Measurements from ENCODE around the gene PERM1.
"Not testable (repeated sequence)": the region's sequence is repeated elsewhere in the genome, so short reads cannot be mapped to it uniquely, and the experiment has no call there.

PERM1 gene

GRCh38 chr1:952201-952600 is 29.7 kb downstream of the PERM1 start:
- H3K36me3 ChIP-seq (ENCODE audit: control insufficient read depth, insufficient read depth, low read length): peaks cover 23% of the 10 kb centered on the region

DNA sequence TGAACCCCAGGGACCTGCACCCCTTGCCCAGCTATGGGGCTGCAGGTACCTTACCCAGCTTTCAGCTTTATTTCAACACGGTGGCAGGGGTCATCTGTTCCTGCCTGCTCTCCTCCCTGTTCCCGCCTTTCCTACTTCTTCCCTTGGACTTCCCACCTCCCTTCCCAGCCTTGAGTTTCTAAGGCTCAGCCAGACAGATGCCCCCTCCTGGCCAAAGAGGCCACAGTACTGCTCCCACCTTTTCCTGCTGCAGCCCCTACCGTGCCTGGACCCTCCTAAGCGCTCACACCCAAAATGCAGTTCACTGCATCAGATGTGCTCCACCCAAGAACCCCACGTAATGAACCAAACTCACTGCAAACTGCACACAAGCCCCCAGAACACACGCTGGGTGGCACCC is 30.5 kb downstream of the PERM1 start:
- H3K36me3 ChIP-seq (ENCODE audit: control insufficient read depth, insufficient read depth, low read length): peaks cover 24% of the 10 kb centered on the region
- no peaks in the 10 kb centered on the region for H3K27me3 ChIP-seq (ENCODE audit: control insufficient read depth, insufficient read depth, low read length)
- H3K9me3 ChIP-seq (ENCODE audit: control insufficient read depth, low read length): no peaks in the 10 kb centered on the region
- H3K4me3 ChIP-seq (ENCODE audit: low read length): no peak overlapping the region
- H3K9ac ChIP-seq (ENCODE audit: low read length): no peak overlapping the region
- no peaks in the 10 kb centered on the region for H3K4me1 ChIP-seq (ENCODE audit: control insufficient read depth, insufficient read depth, low read length)

More at GRCh38 chr1:952201-952600, 29.7 kb downstream of the PERM1 start:
- Histone ChIP-seq H3K4me3 (ENCODE audit: low read length) (no peak overlapping the region), H3K27me3 (ENCODE audit: control insufficient read depth, insufficient read depth, low read length) (no peaks in the 10 kb centered on the region), H3K4me1 (ENCODE audit: control insufficient read depth, insufficient read depth, low read length) (peaks cover 3% of the 10 kb centered on the region), H3K9me3 (ENCODE audit: control insufficient read depth, low read length) (no peaks in the 10 kb centered on the region), H3K9ac (ENCODE audit: low read length) (no peak overlapping the region)

DNA sequence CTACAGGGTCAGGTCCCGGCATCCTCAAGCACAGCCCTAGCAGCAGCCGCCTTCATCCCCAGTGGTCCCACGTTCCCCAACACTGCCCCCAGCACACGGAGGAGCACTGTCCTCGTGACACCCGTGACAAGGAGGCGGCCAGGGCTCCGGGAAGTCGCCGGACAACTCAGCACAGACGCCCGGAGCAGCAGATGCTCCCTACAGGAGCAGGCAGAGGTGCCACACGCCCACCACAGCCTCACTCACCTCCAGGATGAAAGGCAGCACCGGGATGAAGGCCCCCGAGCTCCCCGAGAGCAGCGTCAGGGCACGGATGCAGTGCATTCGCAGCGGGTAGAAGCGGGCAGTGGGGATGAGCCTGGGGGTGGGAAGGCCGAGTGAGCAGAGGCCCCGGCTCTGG is 31.0 kb downstream of the PERM1 start:
- Histone ChIP-seq H3K27me3 (ENCODE audit: control insufficient read depth, insufficient read depth, low read length) (no peaks in the 10 kb centered on the region), H3K36me3 (ENCODE audit: control insufficient read depth, insufficient read depth, low read length) (peaks cover 19% of the 10 kb centered on the region), H3K9ac (ENCODE audit: low read length) (no peak overlapping the region), H3K4me1 (ENCODE audit: control insufficient read depth, insufficient read depth, low read length) (no peaks in the 10 kb centered on the region), H3K9me3 (ENCODE audit: control insufficient read depth, low read length) (no peaks in the 10 kb centered on the region), H3K4me3 (ENCODE audit: low read length) (no peak overlapping the region)

DNA sequence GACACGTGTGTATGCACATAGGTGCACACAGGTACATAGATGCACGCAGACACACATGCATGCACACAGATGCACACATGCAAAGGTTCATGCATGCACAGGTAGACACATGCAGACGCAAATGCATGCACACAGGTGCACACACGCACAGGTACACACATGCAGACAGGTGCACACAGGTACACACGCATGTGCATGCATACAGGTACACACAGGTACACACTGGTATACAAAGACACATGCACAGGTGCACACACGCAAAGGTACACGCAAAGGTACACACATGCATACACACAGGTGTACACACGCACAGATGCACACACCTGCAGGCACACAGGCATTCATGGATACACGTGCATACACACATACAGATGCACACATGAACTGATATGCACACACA is 31.6 kb downstream of the PERM1 start:
- Histone ChIP-seq H3K4me1 (ENCODE audit: control insufficient read depth, insufficient read depth, low read length) (no peaks in the 10 kb centered on the region), H3K27me3 (ENCODE audit: control insufficient read depth, insufficient read depth, low read length) (no peaks in the 10 kb centered on the region), H3K9ac (ENCODE audit: low read length) (no peak overlapping the region), H3K4me3 (ENCODE audit: low read length) (no peak overlapping the region), H3K36me3 (ENCODE audit: control insufficient read depth, insufficient read depth, low read length) (peaks cover 14% of the 10 kb centered on the region), H3K9me3 (ENCODE audit: control insufficient read depth, low read length) (no peaks in the 10 kb centered on the region)

DNA sequence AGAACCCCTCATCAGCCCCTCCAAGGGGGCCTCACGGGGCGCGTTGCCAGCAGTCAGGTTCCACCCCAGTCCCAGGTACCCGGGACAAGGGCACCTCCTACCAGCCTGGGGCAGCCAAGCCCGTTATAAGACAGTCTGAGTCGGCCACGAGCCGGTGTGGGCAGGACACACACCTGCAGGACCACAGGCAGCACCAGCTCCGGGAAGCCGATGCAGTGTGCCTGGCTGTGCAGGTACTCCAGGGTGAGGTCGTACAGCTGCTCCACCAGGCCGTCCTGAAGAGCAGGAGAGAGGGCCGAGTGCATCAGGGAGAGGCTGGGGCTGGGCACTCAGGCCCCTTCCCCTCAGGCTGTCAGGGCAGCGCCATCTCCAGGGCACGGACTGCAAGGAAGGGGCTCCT is 33.9 kb downstream of the PERM1 start:
- Histone ChIP-seq H3K4me3 (ENCODE audit: low read length) (no peak overlapping the region), H3K36me3 (ENCODE audit: control insufficient read depth, insufficient read depth, low read length) (peaks cover 14% of the 10 kb centered on the region), H3K4me1 (ENCODE audit: control insufficient read depth, insufficient read depth, low read length) (peaks cover 6% of the 10 kb centered on the region), H3K9ac (ENCODE audit: low read length) (no peak overlapping the region), H3K27me3 (ENCODE audit: control insufficient read depth, insufficient read depth, low read length) (peaks cover 5% of the 10 kb centered on the region), H3K9me3 (ENCODE audit: control insufficient read depth, low read length) (no peaks in the 10 kb centered on the region)

- H3K4me3 ChIP-seq (ENCODE audit: low read length); H3K9me3 ChIP-seq (ENCODE audit: control insufficient read depth, low read length); H3K9ac ChIP-seq (ENCODE audit: low read length): not testable (repeated sequence)
- Histone ChIP-seq H3K27me3 (ENCODE audit: control insufficient read depth, insufficient read depth, low read length) (peaks cover 16% of the 10 kb centered on the region), H3K4me1 (ENCODE audit: control insufficient read depth, insufficient read depth, low read length) (peaks cover 14% of the 10 kb centered on the region), H3K36me3 (ENCODE audit: control insufficient read depth, insufficient read depth, low read length) (peaks cover 14% of the 10 kb centered on the region)
Observed at GRCh38 chr1:946811-947210, 35.1 kb downstream of the PERM1 start.

DNA sequence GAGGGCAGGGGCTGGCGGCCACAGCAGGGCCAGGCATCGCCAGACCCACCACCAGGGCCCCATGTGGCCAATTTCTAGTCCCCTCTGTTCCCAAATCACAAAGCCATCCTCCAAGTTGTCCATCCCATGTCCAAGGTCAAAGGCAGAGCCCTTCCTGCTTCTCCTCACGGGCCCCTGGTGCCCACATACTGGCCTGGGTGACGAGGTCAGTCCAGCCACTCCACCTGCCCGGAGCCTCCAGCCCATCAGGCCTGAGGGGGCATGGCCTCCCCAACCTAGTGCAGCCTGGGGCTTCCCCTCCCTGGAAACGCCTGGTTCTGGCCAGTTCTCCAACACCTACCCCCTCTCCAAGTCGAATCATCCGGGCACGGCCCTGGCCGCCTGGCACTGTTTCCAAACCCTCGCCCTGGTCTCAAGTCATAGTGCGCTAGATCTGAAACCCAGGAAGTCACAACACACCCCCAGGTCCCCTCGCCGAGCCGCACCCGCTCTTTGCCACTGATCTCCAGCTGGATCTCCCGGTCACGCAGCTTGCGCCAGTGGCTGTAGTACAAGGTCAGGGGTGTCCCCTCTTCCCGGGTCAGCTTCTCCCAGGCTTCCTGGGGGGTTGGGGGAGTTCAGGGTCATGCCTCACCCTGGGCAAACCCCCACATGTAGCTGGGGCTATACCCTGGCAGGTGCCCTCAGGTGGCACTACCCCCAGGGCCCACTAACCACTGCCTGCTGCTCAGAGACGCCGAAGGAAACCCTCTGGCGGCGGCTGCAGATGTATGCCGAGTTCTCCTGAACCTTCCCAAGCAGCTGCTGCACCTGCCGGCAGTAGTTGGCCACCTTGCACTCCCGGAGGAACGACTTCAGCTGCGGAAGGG is 36.0 kb downstream of the PERM1 start:
- H3K9ac ChIP-seq (ENCODE audit: low read length): no peak overlapping the region
- no peaks in the 10 kb centered on the region for H3K9me3 ChIP-seq (ENCODE audit: control insufficient read depth, low read length)
- H3K4me1 ChIP-seq (ENCODE audit: control insufficient read depth, insufficient read depth, low read length): peaks cover 20% of the 10 kb centered on the region
- peaks cover 25% of the 10 kb centered on the region for H3K27me3 ChIP-seq (ENCODE audit: control insufficient read depth, insufficient read depth, low read length)
- peaks cover 14% of the 10 kb centered on the region for H3K36me3 ChIP-seq (ENCODE audit: control insufficient read depth, insufficient read depth, low read length)
- no peak overlapping the region for H3K4me3 ChIP-seq (ENCODE audit: low read length)

GRCh38 chr1:944341-945325 is 37.3 kb downstream of the PERM1 start:
- no peak overlapping the region for H3K9ac ChIP-seq (ENCODE audit: low read length)
- H3K36me3 ChIP-seq (ENCODE audit: control insufficient read depth, insufficient read depth, low read length): peaks cover 11% of the 10 kb centered on the region
- peaks cover 29% of the 10 kb centered on the region for H3K4me1 ChIP-seq (ENCODE audit: control insufficient read depth, insufficient read depth, low read length)
- H3K9me3 ChIP-seq (ENCODE audit: control insufficient read depth, low read length): no peaks in the 10 kb centered on the region
- peaks cover 35% of the 10 kb centered on the region for H3K27me3 ChIP-seq (ENCODE audit: control insufficient read depth, insufficient read depth, low read length)
- H3K4me3 ChIP-seq (ENCODE audit: low read length): no peak overlapping the region

DNA sequence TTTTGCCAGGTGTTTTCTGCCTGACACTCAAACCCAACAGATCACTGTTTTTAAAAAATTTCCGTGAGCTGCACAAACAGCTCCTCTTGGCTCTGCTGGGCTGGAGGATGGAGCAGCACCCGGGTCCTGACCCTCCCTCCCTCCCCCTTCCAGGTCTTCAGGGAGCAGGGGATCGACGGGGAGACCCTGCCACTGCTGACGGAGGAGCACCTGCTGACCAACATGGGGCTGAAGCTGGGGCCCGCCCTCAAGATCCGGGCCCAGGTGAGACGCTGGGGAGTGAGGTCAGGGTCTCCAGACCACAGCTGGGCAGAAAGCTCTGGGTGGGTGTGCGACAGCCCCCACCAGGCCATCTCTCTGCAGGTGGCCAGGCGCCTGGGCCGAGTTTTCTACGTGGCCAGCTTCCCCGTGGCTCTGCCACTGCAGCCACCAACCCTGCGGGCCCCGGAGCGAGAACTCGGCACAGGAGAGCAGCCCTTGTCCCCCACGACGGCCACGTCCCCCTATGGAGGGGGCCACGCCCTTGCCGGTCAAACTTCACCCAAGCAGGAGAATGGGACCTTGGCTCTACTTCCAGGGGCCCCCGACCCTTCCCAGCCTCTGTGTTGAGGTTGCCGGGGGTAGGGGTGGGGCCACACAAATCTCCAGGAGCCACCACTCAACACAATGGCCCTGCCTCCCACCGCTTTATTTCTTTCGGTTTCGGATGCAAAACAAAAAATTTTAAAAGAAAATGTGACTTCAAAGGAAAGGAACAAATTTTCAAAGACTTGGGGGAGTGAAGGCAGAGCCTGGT is 38.1 kb downstream of the PERM1 start:
- Histone ChIP-seq H3K4me1 (ENCODE audit: control insufficient read depth, insufficient read depth, low read length) (peaks cover 33% of the 10 kb centered on the region), H3K4me3 (ENCODE audit: low read length) (no peak overlapping the region)

DNA sequence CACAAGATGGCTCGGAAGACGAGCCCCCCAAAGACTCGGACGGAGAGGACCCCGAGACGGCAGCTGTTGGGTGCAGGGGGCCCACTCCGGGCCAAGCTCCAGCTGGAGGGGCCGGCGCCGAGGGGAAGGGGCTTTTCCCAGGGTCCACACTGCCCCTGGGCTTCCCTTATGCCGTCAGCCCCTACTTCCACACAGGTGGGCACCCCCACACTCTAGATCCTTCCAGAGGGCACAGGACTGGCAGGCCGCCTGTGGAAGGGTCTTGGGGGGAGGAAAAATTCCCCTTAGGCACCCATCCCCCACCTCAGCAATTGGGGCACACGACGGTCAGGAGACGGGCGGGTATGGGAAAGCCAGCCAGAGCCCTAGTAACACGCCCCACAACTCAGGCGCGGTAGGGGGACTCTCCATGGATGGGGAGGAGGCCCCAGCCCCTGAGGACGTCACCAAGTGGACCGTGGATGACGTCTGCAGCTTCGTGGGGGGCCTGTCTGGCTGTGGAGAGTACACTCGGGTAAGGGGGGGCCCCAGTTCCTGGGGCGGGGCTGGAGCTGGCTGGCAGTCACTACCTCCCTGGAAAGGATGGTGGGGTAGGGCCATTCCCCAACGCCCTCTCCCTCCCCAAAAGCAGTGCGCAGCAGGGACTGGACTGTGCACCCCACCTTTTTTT is 38.9 kb downstream of the PERM1 start:
- Histone ChIP-seq H3K9ac (ENCODE audit: low read length) (no peak overlapping the region), H3K9me3 (ENCODE audit: control insufficient read depth, low read length) (no peaks in the 10 kb centered on the region), H3K27me3 (ENCODE audit: control insufficient read depth, insufficient read depth, low read length) (peaks cover 46% of the 10 kb centered on the region), H3K4me1 (ENCODE audit: control insufficient read depth, insufficient read depth, low read length) (peaks cover 33% of the 10 kb centered on the region), H3K36me3 (ENCODE audit: control insufficient read depth, insufficient read depth, low read length) (peaks cover 11% of the 10 kb centered on the region), H3K4me3 (ENCODE audit: low read length) (no peak overlapping the region)

More for the DNA sequence above, 38.1 kb downstream of the PERM1 start:
- Histone ChIP-seq H3K9ac (ENCODE audit: low read length) (no peak overlapping the region), H3K36me3 (ENCODE audit: control insufficient read depth, insufficient read depth, low read length) (peaks cover 11% of the 10 kb centered on the region), H3K9me3 (ENCODE audit: control insufficient read depth, low read length) (no peaks in the 10 kb centered on the region), H3K27me3 (ENCODE audit: control insufficient read depth, insufficient read depth, low read length) (peaks cover 44% of the 10 kb centered on the region)

DNA sequence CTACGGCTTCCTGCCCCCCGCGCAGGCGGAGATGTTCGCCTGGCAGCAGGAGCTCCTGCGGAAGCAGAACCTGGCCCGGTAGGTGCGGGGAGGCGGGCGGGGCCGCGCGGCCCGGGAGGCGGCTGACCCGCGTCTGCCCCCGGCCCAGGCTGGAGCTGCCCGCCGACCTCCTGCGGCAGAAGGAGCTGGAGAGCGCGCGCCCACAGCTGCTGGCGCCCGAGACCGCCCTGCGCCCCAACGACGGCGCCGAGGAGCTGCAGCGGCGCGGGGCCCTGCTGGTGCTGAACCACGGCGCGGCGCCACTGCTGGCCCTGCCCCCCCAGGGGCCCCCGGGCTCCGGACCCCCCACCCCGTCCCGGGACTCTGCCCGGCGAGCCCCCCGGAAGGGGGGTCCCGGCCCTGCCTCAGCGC is 39.5 kb downstream of the PERM1 start:
- Histone ChIP-seq H3K9me3 (ENCODE audit: control insufficient read depth, low read length) (no peaks in the 10 kb centered on the region), H3K27me3 (ENCODE audit: control insufficient read depth, insufficient read depth, low read length) (peaks cover 49% of the 10 kb centered on the region)

More for the DNA sequence above, 39.5 kb downstream of the PERM1 start:
- peaks cover 36% of the 10 kb centered on the region for H3K4me1 ChIP-seq (ENCODE audit: control insufficient read depth, insufficient read depth, low read length)
- no peak overlapping the region for H3K4me3 ChIP-seq (ENCODE audit: low read length)
- no peak overlapping the region for H3K9ac ChIP-seq (ENCODE audit: low read length)
- H3K36me3 ChIP-seq (ENCODE audit: control insufficient read depth, insufficient read depth, low read length): peaks cover 5% of the 10 kb centered on the region

Data from mucosa of stomach (tissue), 1 donor.